ENCODE measurements around the gene CHST10.

DNA sequence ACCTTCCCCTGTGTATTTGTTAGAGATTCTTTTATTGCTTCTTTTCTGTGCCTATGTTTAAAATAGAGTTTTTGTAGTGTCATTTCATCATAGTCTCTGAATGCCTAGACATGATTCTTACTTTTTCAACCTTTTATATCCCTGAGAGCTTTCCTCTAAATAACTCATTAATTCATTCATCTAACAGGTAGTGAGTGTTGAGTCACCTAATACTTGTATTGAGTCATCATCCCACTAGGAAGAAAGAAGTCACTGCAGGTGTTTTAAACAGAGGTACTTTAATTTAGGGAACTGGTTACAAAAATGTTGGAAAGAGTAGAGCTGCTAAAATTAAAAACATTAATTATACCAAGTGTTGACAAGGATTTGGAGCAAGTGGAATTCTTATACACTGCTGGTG lies 34.3 kb upstream of the CHST10 start:
- TF ChIP-seq, protein P1, sequence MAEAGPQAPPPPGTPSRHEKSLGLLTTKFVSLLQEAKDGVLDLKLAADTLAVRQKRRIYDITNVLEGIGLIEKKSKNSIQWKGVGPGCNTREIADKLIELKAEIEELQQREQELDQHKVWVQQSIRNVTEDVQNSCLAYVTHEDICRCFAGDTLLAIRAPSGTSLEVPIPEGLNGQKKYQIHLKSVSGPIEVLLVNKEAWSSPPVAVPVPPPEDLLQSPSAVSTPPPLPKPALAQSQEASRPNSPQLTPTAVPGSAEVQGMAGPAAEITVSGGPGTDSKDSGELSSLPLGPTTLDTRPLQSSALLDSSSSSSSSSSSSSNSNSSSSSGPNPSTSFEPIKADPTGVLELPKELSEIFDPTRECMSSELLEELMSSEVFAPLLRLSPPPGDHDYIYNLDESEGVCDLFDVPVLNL (CRISPR knock-in tag; IDR thresholded peaks at IDR 0.05; ENCODE audit: borderline replicate concordance, low read depth): no peak
- no peak for TF ChIP-seq ESRRA (CRISPR knock-in tag; IDR thresholded peaks at IDR 0.05; ENCODE audit: borderline replicate concordance)
- TF ChIP-seq, protein P2, sequence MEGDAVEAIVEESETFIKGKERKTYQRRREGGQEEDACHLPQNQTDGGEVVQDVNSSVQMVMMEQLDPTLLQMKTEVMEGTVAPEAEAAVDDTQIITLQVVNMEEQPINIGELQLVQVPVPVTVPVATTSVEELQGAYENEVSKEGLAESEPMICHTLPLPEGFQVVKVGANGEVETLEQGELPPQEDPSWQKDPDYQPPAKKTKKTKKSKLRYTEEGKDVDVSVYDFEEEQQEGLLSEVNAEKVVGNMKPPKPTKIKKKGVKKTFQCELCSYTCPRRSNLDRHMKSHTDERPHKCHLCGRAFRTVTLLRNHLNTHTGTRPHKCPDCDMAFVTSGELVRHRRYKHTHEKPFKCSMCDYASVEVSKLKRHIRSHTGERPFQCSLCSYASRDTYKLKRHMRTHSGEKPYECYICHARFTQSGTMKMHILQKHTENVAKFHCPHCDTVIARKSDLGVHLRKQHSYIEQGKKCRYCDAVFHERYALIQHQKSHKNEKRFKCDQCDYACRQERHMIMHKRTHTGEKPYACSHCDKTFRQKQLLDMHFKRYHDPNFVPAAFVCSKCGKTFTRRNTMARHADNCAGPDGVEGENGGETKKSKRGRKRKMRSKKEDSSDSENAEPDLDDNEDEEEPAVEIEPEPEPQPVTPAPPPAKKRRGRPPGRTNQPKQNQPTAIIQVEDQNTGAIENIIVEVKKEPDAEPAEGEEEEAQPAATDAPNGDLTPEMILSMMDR (IDR thresholded peaks at IDR 0.05): no peak
- TF ChIP-seq, protein P3, sequence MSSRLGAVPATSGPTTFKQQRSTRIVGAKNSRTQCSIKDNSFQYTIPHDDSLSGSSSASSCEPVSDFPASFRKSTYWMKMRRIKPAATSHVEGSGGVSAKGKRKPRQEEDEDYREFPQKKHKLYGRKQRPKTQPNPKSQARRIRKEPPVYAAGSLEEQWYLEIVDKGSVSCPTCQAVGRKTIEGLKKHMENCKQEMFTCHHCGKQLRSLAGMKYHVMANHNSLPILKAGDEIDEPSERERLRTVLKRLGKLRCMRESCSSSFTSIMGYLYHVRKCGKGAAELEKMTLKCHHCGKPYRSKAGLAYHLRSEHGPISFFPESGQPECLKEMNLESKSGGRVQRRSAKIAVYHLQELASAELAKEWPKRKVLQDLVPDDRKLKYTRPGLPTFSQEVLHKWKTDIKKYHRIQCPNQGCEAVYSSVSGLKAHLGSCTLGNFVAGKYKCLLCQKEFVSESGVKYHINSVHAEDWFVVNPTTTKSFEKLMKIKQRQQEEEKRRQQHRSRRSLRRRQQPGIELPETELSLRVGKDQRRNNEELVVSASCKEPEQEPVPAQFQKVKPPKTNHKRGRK (CRISPR knock-in tag; IDR thresholded peaks at IDR 0.05; ENCODE audit: borderline replicate concordance): no peak
- no peak for TF ChIP-seq SMAD3 (CRISPR knock-in tag; IDR thresholded peaks at IDR 0.05; ENCODE audit: borderline replicate concordance)
- TF ChIP-seq, protein P4, sequence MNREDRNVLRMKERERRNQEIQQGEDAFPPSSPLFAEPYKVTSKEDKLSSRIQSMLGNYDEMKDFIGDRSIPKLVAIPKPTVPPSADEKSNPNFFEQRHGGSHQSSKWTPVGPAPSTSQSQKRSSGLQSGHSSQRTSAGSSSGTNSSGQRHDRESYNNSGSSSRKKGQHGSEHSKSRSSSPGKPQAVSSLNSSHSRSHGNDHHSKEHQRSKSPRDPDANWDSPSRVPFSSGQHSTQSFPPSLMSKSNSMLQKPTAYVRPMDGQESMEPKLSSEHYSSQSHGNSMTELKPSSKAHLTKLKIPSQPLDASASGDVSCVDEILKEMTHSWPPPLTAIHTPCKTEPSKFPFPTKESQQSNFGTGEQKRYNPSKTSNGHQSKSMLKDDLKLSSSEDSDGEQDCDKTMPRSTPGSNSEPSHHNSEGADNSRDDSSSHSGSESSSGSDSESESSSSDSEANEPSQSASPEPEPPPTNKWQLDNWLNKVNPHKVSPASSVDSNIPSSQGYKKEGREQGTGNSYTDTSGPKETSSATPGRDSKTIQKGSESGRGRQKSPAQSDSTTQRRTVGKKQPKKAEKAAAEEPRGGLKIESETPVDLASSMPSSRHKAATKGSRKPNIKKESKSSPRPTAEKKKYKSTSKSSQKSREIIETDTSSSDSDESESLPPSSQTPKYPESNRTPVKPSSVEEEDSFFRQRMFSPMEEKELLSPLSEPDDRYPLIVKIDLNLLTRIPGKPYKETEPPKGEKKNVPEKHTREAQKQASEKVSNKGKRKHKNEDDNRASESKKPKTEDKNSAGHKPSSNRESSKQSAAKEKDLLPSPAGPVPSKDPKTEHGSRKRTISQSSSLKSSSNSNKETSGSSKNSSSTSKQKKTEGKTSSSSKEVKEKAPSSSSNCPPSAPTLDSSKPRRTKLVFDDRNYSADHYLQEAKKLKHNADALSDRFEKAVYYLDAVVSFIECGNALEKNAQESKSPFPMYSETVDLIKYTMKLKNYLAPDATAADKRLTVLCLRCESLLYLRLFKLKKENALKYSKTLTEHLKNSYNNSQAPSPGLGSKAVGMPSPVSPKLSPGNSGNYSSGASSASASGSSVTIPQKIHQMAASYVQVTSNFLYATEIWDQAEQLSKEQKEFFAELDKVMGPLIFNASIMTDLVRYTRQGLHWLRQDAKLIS (CRISPR knock-in tag; IDR thresholded peaks at IDR 0.05; ENCODE audit: borderline replicate concordance): no peak
- TF ChIP-seq, protein P5, sequence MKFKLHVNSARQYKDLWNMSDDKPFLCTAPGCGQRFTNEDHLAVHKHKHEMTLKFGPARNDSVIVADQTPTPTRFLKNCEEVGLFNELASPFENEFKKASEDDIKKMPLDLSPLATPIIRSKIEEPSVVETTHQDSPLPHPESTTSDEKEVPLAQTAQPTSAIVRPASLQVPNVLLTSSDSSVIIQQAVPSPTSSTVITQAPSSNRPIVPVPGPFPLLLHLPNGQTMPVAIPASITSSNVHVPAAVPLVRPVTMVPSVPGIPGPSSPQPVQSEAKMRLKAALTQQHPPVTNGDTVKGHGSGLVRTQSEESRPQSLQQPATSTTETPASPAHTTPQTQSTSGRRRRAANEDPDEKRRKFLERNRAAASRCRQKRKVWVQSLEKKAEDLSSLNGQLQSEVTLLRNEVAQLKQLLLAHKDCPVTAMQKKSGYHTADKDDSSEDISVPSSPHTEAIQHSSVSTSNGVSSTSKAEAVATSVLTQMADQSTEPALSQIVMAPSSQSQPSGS (CRISPR knock-in tag; IDR thresholded peaks at IDR 0.05; ENCODE audit: borderline replicate concordance, low read depth): no peak
- no peak for TF ChIP-seq SMAD4 (CRISPR knock-in tag; IDR thresholded peaks at IDR 0.05)
- TF ChIP-seq FOXK1 (CRISPR knock-in tag; IDR thresholded peaks at IDR 0.05): no peak
- no peak for TF ChIP-seq FOXJ3 (CRISPR knock-in tag; IDR thresholded peaks at IDR 0.05; ENCODE audit: borderline replicate concordance)

All from WTC11 (cell line).